HG03159 (cell line): Measurements from ENCODE around the gene C20orf141.
"Not testable (repeated sequence)": the region's sequence is repeated elsewhere in the genome, so short reads cannot be mapped to it uniquely, and the experiment has no call there.

ENCODE experiments used
- ATAC-seq: cut with Tn5 transposase; IDR thresholded peaks from one replicate; pipeline ENCODE4 v1.9.1; 2021; ENCODE audit warnings: mild to moderate bottlenecking, moderate library complexity; ENCODE audit not compliant: unreplicated experiment

The C20orf141 gene

DNA sequence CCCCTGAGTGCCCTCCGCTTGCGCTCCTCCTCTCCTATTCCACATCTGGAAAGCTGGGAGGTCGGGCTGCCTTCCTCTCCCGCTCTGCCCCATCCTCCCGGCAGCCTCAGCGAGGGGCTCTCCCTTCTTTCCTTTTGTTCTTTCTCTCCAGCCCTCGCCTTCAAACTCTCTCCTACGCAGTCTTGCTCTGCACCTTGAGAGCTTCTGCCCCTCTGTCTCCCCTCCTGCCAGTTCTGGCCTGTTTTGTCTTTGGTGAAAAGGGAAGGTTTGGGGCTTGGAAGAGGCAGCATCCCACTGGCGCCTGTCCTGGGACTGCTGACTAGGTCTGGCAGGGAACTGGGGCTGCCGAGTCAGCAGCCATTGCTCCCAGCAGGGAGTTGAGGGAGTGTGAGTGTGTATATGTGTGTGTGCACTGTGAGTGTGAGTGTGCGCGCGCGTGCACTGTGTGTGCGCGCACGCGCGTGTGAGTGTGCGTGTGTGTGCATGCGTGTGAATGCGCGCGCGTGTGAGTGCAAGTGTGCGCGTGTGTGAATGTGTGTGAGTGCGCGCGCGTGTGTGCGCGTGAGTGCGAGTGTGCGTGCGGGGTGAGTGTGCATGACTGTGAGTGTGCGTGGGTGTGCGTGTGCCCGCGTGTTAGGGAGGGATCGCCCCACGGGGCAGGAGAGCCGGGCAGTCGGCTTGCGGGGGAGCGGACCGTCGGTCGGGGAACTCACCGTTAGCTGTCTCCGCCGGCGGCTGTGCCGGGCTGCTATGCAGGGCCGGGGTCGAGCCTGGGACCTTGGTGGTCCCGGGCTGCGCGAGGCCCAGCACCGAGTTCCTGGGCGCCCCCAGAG lies 14.9 kb upstream of the C20orf141 start:
- peak; percentile 15 for ATAC-seq

DNA sequence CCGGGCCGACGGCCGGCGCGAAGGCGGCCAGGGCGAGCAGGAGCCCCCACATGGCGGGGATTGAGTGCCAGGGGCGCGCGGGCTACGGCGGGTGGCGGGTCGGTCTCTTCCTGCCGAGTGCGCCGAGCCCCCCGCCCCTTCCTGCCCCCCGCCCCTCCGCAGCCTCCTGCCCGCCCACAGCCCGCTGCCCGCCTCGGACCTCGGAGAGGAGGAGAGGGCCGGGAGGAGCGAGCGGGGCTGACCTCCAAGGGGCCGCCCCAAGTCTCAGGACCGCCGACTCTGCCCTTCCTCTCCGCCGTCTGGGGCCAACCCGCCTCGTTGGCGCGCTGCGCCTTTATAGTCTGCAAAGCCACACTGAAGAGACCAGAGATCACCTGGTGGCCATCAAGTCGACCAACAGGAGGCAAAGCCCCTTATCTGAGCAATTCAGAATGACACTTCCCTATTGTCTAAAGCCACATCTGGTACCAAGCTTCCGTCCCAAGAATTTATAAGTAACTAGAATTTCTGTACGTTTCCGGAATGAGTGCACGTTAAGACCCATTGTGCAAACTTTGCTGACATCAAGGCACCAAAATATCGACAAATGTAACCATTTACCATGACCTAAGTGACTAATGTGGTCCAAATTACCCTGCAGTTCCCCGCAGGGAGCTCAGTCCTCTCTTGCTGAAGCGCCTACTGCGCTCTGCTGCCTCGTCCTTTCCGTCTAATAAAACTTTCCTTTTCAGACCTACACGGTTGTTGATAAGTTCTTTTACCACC lies 14.1 kb upstream of the C20orf141 start, which contains the start of gene CPXM1:
CPXM1 (minus strand) TSS at position 107 of the 765 bp plus-strand sequence; CDS start at position 52, 55 bp downstream.
- ATAC-seq: peak; percentile 78

DNA sequence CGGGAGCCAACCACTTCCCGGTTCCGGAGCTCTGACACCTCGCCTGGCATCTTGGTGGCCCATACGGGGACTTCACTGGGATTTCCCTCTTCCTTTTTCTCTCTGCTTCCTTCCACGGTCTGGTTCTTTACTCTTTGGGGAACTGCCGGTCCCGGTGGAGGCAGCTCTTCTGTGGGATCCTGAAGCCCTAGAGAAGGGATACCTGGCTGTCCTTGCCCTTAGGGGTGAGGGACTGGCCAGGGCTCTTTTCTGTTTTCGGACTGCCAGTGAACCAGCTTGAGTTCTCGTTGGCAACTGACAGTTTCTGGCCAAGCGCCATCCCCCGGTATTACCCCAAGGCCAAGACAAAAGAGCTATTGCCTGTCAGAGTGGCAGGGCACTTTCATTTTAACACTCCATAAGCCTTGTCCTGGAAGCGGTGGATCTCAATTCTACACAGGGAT lies 13.5 kb upstream of the C20orf141 start:
- ATAC-seq: peak; percentile 20

DNA sequence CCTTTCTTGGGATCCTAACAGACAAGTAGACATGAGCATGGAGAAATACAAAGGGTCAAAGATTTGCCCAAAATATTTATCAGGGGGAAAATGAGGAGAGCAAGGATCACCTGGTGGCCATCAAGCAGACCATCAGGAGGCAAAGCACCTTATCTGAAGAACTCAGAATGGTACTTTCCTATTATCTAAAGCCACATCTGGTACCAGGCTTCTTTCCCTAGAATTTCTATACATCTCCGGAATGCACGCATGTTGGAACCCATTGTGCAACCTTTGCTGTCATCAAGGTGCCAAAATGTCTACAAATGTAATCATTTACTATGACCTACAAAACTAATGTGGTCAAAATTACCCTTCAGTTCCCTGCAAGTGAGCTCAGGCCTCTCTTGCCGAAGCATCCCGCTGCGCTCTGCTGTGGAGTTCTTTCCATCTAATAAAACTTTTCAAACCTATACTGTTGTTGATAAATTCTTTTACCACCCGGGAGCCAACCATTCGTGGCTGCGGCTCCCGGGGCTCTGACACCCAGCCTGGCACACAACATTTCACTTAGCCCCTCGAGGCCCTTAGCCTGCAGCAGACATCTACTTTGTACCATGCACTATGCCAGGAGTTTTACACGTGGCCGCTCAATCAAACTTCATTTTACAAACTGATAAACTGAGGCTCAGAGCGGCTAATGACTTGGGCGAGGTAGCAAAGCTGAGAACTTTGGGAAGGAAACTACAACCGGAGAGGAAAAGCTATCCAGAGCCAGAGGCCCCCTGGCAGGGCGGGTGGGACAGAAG lies 10.6 kb upstream of the C20orf141 start:
- no peak for ATAC-seq

DNA sequence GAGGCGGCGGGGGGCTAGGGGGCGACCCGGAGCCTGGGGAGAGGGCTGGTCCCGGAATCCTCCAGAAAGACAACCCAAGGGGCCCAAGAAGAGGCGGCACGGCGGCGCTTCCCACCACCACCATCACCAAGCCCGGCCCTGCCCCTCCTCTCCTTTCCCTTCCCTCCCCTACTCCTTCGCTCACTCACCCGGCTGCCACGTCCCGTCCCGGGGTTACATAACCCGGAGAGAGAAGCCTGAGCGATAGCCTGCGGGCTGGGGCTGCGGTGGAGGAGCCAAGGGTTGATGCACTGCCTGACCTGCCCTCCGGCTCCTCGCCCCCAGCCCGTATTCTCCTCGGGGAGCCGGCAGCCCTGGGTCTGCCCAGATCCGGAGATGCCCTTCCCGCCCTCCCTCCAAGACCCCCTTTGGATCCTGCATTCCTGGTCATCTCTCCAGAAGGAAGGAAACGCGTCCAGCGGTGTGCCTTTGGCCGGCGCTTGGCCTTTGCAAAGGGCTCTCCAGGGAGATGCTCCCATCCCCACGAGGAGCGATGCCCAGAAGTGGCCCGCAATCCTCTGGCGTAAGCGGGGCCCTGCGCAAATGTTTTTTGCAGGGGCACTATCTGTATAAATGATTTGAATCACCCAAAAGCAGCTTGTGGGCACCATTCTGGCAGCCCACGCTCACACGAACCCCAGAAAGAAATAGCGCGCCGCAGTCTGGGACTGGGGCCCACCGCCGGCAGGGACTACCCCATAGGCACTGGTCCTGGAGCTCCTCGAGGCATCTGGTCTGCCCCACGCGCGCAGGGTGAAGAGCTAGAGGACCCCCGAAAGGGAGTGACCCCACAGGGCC lies 9.7 kb upstream of the C20orf141 start:
- no peak for ATAC-seq

DNA sequence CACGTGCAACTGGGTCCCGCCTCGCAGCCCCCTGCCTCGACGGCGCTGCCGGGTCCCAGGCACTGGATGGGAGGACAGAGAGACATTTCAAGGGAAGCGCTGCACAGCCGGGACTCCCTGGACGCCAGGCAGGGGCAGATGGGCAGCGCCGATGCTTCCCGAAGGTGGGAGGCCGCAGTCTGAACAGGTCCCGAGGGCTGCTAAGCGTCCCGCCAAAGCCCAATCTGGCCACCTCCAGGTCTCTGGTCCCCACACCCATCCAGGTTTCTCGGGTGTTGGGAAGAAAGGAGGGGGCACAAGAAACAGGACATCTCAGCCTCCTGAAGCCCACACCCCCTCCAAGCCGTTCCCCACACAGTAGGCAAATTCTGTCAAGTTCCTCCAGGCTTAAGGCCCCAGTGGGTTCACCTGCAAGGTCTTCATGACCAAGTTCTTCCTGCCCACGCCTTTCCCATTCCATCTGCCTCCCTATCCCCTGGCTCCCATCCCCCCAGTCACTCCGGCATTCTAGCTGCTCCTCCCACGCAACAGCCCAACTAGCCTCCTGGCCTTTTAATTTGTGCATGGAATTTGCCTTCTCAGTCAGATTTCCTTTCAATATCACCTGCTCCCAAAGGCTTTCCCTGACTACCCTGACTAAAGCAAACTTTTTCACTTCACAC lies 9.0 kb upstream of the C20orf141 start:
- no peak for ATAC-seq

DNA sequence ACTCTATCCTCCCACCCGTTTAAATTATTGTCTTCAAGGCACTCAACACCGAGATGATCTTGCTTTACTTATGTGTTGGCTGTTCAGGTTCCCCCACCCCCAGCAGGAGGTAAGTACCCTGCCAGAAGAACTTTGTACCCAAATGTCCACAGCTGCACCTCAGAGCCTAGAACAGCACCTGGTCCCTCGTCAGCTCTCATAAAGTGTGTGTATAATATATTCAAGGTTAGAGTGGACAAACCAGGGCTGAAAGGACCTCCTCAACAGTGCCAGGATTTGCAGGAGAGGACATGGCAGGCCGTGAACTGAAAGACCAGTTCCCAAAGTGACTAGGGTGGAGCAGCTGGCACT lies 8.5 kb upstream of the C20orf141 start:
- ATAC-seq: no peak

DNA sequence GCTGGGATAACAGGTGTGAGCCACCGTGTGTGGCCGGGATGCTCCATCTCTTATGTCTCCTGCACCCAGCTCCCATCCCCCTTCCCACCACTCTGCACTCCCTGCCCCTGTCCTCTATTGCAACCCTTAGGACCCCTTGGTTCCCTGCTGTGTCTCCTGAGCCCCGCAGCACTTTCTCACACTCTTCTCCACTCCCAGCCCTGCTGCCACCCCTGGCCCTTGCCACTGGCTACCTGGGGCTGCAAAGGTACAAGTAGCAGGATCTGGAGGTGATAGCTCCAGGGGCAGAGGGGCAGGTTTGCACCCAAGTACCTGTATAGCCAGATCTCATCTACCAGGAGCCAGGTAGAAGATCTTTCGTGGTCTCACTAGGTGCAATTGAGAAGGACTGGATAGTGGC lies 7.8 kb upstream of the C20orf141 start:
- no peak for ATAC-seq

DNA sequence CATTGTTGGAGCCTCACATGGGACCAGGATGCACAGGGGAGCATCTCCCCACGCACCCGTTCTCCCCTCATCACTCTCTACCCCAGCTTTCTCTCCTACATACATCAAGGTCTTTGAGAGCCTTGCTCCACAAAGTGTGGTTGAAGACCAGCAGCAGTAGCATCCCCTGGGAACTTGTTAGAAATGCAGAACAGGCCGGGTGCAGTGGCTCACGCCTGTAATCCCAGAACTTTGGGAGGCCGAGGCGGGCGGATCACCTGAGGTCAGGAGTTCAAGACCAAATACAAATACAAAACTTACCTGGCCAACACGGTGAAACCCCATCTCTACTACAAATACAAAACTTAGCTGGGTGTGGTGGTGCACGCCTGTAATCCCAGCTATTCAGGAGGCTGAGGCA lies 6.9 kb upstream of the C20orf141 start:
- ATAC-seq: not testable (repeated sequence)

DNA sequence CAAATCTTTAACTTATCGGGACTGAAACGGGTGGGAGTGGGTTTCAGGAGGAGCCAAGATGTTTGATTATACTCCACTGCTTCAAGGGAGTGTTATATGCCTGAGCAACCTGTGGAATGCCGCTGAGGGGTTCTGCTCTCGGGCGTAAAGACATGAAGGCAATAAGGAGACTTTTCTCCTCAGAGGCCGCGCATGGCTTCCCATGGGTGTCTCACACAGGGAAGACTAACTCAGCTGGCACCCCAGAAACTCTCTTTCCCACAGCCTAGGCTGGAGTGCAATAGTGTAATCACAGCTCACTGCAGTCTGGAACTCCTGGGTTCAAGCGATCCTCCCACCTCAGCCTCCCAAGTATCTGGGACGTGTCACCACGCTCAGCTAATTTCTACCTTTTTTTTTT lies 5.1 kb upstream of the C20orf141 start:
- ATAC-seq: no peak

DNA sequence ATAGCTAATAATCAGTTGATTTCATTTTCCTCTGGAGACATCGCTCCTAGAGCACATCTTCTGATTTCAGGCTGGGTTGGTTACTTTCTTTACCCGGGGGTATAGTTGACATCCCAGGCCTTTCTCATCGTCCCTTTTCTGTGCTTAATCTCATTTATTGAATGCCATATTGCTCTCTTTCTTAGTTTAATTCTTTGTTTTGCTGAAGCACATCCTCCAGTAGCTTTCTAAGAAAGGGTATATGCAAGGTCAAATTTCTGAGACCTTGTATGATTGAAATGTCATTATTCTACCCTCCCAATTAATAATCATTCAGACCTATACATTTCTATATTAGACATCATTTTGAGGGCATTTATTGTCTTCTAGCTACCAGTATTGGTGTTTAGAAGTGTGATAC lies 2.6 kb upstream of the C20orf141 start:
- no peak for ATAC-seq

DNA sequence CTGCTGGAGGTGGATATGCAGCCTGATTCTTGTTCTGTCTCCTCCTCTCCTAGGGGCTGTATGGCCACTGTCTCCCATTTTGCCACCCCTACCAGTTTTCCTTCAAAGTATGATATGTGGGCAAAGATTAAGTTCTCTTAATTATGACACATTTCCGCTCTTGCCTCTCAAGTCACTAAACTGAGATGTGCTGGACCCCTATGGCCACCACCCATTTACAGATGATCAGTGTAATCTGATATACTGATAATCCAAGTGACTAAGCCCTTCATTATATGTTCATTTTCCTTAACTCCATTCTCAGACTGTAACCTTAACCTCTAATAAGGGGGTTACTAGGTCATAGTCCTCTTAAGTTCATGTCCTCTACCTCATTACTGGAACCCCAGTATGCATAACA lies 711 bp upstream of the C20orf141 start:
- no peak for ATAC-seq

DNA sequence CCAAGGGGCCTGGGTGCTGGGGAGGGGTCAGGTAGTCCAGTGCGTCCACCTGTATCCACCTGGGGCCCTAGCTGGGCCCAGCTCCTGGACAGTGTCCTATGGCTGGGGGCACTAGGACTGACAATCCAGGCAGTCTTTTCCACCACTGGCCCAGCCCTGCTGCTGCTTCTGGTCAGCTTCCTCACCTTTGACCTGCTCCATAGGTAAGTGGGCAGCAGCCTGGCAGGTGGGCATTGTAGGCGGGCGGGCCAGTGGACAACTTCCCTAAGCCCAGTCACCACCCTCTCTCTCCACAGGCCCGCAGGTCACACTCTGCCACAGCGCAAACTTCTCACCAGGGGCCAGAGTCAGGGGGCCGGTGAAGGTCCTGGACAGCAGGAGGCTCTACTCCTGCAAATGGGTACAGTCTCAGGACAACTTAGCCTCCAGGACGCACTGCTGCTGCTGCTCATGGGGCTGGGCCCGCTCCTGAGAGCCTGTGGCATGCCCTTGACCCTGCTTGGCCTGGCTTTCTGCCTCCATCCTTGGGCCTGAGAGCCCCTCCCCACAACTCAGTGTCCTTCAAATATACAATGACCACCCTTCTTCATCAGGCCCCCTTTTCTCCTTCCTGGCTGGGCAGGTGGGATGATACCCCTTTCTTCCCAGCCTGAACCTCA lies 584 bp downstream of the C20orf141 start:
- no peak for ATAC-seq

DNA sequence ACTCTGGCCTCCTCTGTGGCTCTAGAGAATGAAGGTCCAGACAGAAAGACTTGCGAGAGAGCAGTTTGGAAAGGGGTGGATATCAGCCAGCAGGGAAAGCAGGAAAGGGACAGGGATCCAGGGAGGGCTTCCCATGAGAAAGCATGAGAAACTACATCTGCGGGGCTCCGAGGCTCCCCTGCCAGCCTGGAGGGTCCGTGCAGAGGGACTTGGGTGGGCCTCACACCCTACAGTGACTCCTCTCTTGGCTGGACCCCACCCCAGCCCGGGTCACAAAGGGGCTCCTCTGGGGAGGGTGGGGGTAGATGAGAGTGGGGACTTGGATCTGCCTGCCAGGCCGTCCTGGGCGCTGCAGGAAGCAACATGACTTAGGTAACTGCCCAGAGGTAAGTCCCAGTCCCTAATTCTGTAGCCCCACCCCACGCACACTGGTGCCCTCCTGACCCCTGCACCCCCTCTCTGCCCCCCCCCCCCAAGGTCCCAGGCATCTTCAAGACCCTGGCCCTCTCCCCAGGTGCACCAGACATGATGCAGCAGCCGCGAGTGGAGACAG lies 1.3 kb downstream of the C20orf141 start, which contains the start of gene TMEM239:
TMEM239 (plus strand) TSS at position 335 of the 553 bp plus-strand sequence; CDS start at position 526, 191 bp downstream.
- ATAC-seq: no peak

DNA sequence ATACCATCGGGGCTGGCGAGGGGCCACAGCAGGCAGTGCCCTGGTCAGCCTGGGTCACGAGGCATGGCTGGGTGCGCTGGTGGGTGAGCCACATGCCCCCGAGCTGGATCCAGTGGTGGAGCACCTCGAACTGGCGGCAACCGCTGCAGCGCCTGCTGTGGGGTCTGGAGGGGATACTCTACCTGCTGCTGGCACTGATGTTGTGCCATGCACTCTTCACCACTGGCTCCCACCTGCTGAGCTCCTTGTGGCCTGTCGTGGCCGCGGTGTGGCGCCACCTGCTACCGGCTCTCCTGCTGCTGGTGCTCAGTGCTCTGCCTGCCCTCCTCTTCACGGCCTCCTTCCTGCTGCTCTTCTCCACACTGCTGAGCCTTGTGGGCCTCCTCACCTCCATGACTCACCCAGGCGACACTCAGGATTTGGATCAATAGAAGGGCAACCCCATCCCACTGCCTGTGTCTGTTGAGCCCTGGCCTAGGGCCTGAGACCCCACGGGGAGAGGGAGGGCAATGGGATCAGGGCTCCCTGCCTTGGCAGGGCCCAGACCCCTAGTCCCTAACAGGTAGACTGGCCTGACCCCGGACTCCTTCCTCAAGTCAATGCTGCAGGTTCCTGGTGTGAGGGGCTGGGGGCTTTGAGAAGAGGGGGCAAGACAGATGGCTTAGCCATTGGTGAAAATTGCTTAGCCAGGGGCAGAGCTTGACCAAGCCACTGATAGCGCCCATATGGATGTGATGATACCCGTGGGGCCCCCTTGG lies 2.0 kb downstream of the C20orf141 start:
- no peak for ATAC-seq

DNA sequence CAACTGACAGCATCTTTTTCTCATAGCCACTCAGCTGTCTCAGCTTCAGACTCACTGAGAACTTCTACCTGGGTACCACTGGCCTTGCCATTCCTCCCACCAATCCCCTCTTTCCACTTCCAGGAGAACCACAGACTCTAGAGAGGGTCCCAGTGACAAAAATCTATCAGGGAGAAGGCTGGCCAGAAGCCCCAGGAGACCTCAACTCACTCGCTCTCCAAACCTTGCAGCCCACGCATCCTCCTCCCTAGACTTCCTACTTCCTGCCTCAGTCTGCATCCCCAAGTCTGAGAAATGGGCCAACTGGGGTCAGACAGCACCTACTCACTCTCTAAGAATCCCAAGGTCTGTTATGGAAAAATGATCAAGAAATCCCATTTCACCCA lies 2.5 kb downstream of the C20orf141 start:
- no peak for ATAC-seq

DNA sequence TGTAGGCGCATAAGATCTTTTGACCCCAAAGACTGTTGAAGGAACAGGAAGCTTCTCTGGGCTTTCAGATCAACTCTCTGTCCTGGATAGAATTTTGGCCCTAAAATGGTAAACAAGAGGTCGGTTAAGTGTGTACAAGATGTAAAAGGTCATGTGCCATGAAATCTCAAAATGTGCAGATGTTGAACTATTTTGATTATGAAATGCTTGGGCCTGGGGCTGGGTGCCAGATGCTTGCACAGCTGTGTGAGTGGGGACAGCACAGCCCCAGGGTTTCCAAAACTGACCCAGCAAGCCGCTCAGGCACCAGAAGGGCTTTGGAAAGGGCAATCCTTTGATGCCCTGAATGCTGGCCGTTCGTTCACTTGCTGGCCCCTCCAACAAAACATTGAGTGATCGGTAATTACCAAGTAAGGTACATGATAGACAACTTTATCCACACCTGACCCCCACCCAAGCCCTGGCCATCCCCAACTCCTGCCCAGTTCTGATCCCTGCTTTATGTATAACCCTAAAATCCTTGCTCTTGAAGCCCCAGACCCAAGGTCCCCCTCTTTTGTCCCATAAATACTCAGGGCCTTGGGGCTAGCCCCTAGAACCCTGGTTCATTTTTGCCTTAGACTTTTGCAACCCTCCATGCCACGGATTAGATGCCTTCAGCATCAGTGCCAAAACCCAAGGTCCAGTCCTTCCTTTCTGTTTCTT lies 3.3 kb downstream of the C20orf141 start:
- ATAC-seq: no peak
